Parathyroid adenoma (tissue), 2 donors: Measurements from ENCODE around the gene UACA.

Experiments used
- H2AFZ ChIP-seq: fragments of 300-600 bp; sonication (generic); one replicate; pipeline ENCODE4 v1.7.0; 2017; ENCODE audit warnings: antibody characterized with exemption, mild to moderate bottlenecking
- H3K27ac ChIP-seq: fragments of 300-600 bp; sonication (generic); one replicate; pipeline ENCODE4 v1.7.0; 2017
- H3K27me3 ChIP-seq: fragments of 300-600 bp; sonication (generic); one replicate; pipeline ENCODE4 v1.7.0; 2017; ENCODE audit warnings: low read length; ENCODE audit not compliant: control insufficient read depth, insufficient read depth
- H3K36me3 ChIP-seq: fragments of 300-600 bp; sonication (generic); one replicate; pipeline ENCODE4 v1.7.0; 2017; ENCODE audit warnings: low read length; ENCODE audit not compliant: control insufficient read depth, insufficient read depth
- H3K4me1 ChIP-seq: fragments of 300-600 bp; sonication (generic); one replicate; pipeline ENCODE4 v1.7.0; 2017; ENCODE audit warnings: control low read depth
- H3K4me2 ChIP-seq: fragments of 300-600 bp; sonication (generic); one replicate; pipeline ENCODE4 v1.7.0; 2017; ENCODE audit warnings: low read length
- H3K4me3 ChIP-seq: fragments of 300-600 bp; sonication (generic); one replicate; pipeline ENCODE4 v1.7.0; 2017; ENCODE audit warnings: low read depth, low read length
- H3K79me2 ChIP-seq: fragments of 300-600 bp; sonication (generic); one replicate; pipeline ENCODE4 v1.7.0; 2017; ENCODE audit warnings: control low read depth
- H3K9ac ChIP-seq: fragments of 300-600 bp; sonication (generic); one replicate; pipeline ENCODE4 v1.7.0; 2017; ENCODE audit warnings: mild to moderate bottlenecking
- H3K9me3 ChIP-seq: fragments of 300-600 bp; sonication (generic); one replicate; pipeline ENCODE4 v1.7.0; 2017; ENCODE audit warnings: low read length; ENCODE audit not compliant: control insufficient read depth
- CTCF ChIP-seq: fragments of 300-600 bp; sonication (generic); IDR thresholded peaks from one replicate; pipeline ENCODE4 v1.7.0; 2017; ENCODE audit warnings: antibody characterized with exemption, mild to moderate bottlenecking
- donor health status: primary hyperparathyroidism.

Gene UACA

GRCh38 chr15:70687482-70687881, 75.9 kb downstream of the UACA start:
- Histone ChIP-seq H3K36me3 (no peaks in the 10 kb centered on the region), H3K27ac (no peak overlapping the region), H3K9me3 (no peaks in the 10 kb centered on the region), H2AFZ (no peak overlapping the region), H3K4me3 (no peak overlapping the region), H3K9ac (no peak overlapping the region), H3K4me1 (no peaks in the 10 kb centered on the region), H3K4me2 (no peak overlapping the region), H3K27me3 (no peaks in the 10 kb centered on the region), H3K79me2 (no peaks in the 10 kb centered on the region)
- TF ChIP-seq CTCF, result no peak

- Histone ChIP-seq H3K27ac (no peak overlapping the region), H3K36me3 (no peaks in the 10 kb centered on the region), H3K27me3 (no peaks in the 10 kb centered on the region), H3K9ac (no peak overlapping the region), H3K4me2 (no peak overlapping the region), H3K79me2 (no peaks in the 10 kb centered on the region), H3K9me3 (no peaks in the 10 kb centered on the region), H2AFZ (no peak overlapping the region), H3K4me3 (no peak overlapping the region), H3K4me1 (no peaks in the 10 kb centered on the region)
- TF ChIP-seq CTCF, result no peak
Observed at GRCh38 chr15:70680817-70681216, 82.5 kb downstream of the UACA start.

GRCh38 chr15:70679919-70680231, 83.5 kb downstream of the UACA start:
- H3K36me3 ChIP-seq, result no peaks in the 10 kb centered on the region
- H3K27ac ChIP-seq, result no peak overlapping the region
- H3K4me2 ChIP-seq, result no peak overlapping the region
- no peaks in the 10 kb centered on the region for H3K27me3 ChIP-seq
- TF ChIP-seq CTCF, result no peak
- no peak overlapping the region for H2AFZ ChIP-seq
- H3K4me3 ChIP-seq, result no peak overlapping the region
- no peaks in the 10 kb centered on the region for H3K9me3 ChIP-seq
- no peaks in the 10 kb centered on the region for H3K79me2 ChIP-seq
- no peak overlapping the region for H3K9ac ChIP-seq
- no peaks in the 10 kb centered on the region for H3K4me1 ChIP-seq

GRCh38 chr15:70672081-70672480, 91.3 kb downstream of the UACA start:
- Histone ChIP-seq H3K36me3 (no peaks in the 10 kb centered on the region), H3K9me3 (no peaks in the 10 kb centered on the region), H3K4me3 (no peak overlapping the region), H3K4me2 (no peak overlapping the region), H3K27me3 (no peaks in the 10 kb centered on the region), H3K4me1 (no peaks in the 10 kb centered on the region), H3K27ac (no peak overlapping the region), H3K9ac (no peak overlapping the region), H2AFZ (no peak overlapping the region), H3K79me2 (no peaks in the 10 kb centered on the region)
- TF ChIP-seq CTCF, result no peak

- no peak for TF ChIP-seq CTCF
- Histone ChIP-seq H3K9ac (no peak overlapping the region), H3K4me2 (no peak overlapping the region), H3K27ac (no peak overlapping the region), H3K4me1 (no peaks in the 10 kb centered on the region), H3K27me3 (no peaks in the 10 kb centered on the region), H3K9me3 (no peaks in the 10 kb centered on the region), H3K36me3 (no peaks in the 10 kb centered on the region), H2AFZ (peak overlapping the region; percentile 78), H3K4me3 (no peak overlapping the region), H3K79me2 (no peaks in the 10 kb centered on the region)
Observed at GRCh38 chr15:70670680-70671079, 92.7 kb downstream of the UACA start.
